Keratinocyte (primary cell): ENCODE data around the gene ITGB5. TPM values are rescaled to one million over a fixed set of nuclear protein-coding genes. Genes with fewer than 3 reads are reported as not detected.

Experiments
- DNase-seq: peaks from one replicate; pipeline ENCODE4 v3.0.0-alpha.2; 2011; ENCODE audit warnings: low read depth, missing footprints, low spot score
- FAIRE-seq: peaks from 2 replicates; lab custom pipeline; 2011; peaks lifted over from hg19 to GRCh38; lab: Jason Lieb, UNC
- H2AFZ ChIP-seq: 2 replicates; pipeline ENCODE4 v1.6.0; 2012; ENCODE audit warnings: low read length, control low read depth, inconsistent platforms; ENCODE audit not compliant: control insufficient read depth
- H3K27ac ChIP-seq: 2 replicates; pipeline ENCODE4 v1.5.1; 2011; ENCODE audit warnings: low read length; ENCODE audit not compliant: control insufficient read depth, insufficient read depth
- H3K27me3 ChIP-seq: 3 replicates; pipeline ENCODE4 v1.6.0; 2011; ENCODE audit warnings: low read length; ENCODE audit not compliant: control insufficient read depth, insufficient read depth; ENCODE audit errors: extremely low read depth
- H3K36me3 ChIP-seq, 2 experiments: 2 replicates in 1 of 2; 3 replicates in 1 of 2; pipeline ENCODE4 v1.5.1; 2011; ENCODE audit warnings: low read length in 2 of 2, mild to moderate bottlenecking in 1 of 2; ENCODE audit not compliant: control insufficient read depth in 2 of 2, insufficient read depth in 2 of 2; ENCODE audit errors: extremely low read depth in 1 of 2
- H3K4me1 ChIP-seq: 3 replicates; pipeline ENCODE4 v1.5.1; 2011; ENCODE audit warnings: low read length; ENCODE audit not compliant: control insufficient read depth, insufficient read depth; ENCODE audit errors: extremely low read depth
- H3K4me2 ChIP-seq: 3 replicates; pipeline ENCODE4 v1.6.0; 2011; ENCODE audit warnings: low read depth, low read length; ENCODE audit not compliant: control insufficient read depth, insufficient read depth; ENCODE audit errors: extremely low read depth
- H3K4me3 ChIP-seq, 3 experiments: fragments of 200-600 bp in 1 of 3; sonication (generic) in 1 of 3; 2 replicates in 2 of 3; 3 replicates in 1 of 3; pipeline ENCODE4 v1.5.1; 2011 to 2016; ENCODE audit warnings: low read length in 3 of 3, mild to moderate bottlenecking in 3 of 3, control low read depth in 2 of 3, inconsistent platforms in 1 of 3, low read depth in 1 of 3, mixed read lengths in 1 of 3, mixed run types in 1 of 3, moderate library complexity in 1 of 3; ENCODE audit not compliant: control insufficient read depth in 2 of 3, insufficient read depth in 2 of 3; ENCODE audit errors: extremely low read depth in 1 of 3
- H3K79me2 ChIP-seq: 2 replicates; pipeline ENCODE4 v1.6.0; 2012; ENCODE audit warnings: low read length; ENCODE audit not compliant: control insufficient read depth, insufficient read depth
- H3K9ac ChIP-seq: 3 replicates; pipeline ENCODE4 v1.6.0; 2011; ENCODE audit warnings: low read length; ENCODE audit not compliant: control insufficient read depth, insufficient read depth; ENCODE audit errors: extremely low read depth
- H3K9me1 ChIP-seq: 3 replicates; pipeline ENCODE4 v1.6.0; 2011; ENCODE audit warnings: low read length; ENCODE audit not compliant: control insufficient read depth, insufficient read depth; ENCODE audit errors: extremely low read depth
- H3K9me3 ChIP-seq: 2 replicates; pipeline ENCODE4 v1.5.1; 2012; ENCODE audit warnings: low read depth, low read length; ENCODE audit not compliant: control insufficient read depth
- H4K20me1 ChIP-seq: 3 replicates; pipeline ENCODE4 v1.6.0; 2011; ENCODE audit warnings: low read length; ENCODE audit not compliant: control insufficient read depth, insufficient read depth; ENCODE audit errors: extremely low read depth
- EZH2 ChIP-seq: IDR thresholded peaks from one replicate; pipeline ENCODE4 v1.6.1; 2012; ENCODE audit warnings: inconsistent platforms, mild to moderate bottlenecking, low read length, moderate library complexity
- dilution Hi-C: fragments of 300-500 bp; cut with MboI; formaldehyde crosslinking; loops from one replicate; pipeline ENCODE4 v1.7.0; 2020; ENCODE audit warnings: low sequenced_read_pairs; ENCODE audit not compliant: extremely low pct_ligation_motif_present
- polyA plus RNA-seq, 5 experiments: library from polyadenylated mRNA; depleted of rRNA in 3 of 5; stranded (reverse) in 3 of 5; stranded (forward) in 1 of 5; unstranded in 1 of 5; fragments of >200 nt; gene quantifications; 1 replicate in 1 of 5; 2 replicates in 3 of 5; 3 replicates in 1 of 5; pipeline versions ENCODE4 v1.2.1 to v1.2.3, GENCODE V29; 2011 to 2012; ENCODE audit warnings: missing spikeins in 2 of 5, low read depth in 1 of 5, low replicate concordance in 1 of 5
- TF ChIP-seq, protein P1 (sequence below), 3 experiments: IDR thresholded peaks in 1 of 3; conservative IDR thresholded peaks in 1 of 3; optimal IDR thresholded peaks in 1 of 3; 2 replicates in 2 of 3; 3 replicates in 1 of 3; pipeline versions ENCODE3 to v1.5.1; 2011; ENCODE audit warnings: low read length in 3 of 3, mild to moderate bottlenecking in 3 of 3, moderate library complexity in 2 of 3, control low read depth in 1 of 3, inconsistent platforms in 1 of 3; ENCODE audit not compliant: insufficient read depth in 2 of 3; ENCODE audit errors: extremely low read depth in 1 of 3

ITGB5 gene
- polyA plus RNA-seq, 1 donor (not counting 4 experiments of a cell fraction or from before 2014, with no cell fraction given), result 136 TPM

DNA sequence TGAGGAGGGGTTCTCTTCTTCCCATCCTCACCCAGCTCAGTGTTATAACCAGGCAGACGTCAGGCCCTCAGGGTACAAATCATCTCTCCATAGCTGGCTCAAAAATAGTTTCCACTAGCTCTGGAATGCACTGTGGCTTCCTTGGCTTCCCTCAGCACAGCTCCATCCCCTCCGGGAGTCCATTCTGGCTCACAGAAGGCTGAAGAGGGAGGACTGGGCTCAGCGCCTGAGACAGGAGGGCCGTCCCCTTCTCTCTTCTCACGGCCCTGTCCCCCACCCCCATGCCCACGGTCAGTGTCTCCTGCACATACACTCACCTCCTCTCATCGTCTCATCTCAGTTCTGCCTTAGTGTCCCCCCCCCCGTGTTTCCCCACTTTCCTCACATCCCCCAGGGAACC lies 106.8 kb downstream of the ITGB5 start:
- H3K27me3 ChIP-seq, result no peaks in the 10 kb centered on the region
- H3K9me3 ChIP-seq, result no peaks in the 10 kb centered on the region
- peak overlapping the region; percentile 16 for H3K27ac ChIP-seq
- peak overlapping the region; percentile 35 for H3K4me2 ChIP-seq
- H4K20me1 ChIP-seq, result peaks cover 2% of the 10 kb centered on the region
- H3K4me3 ChIP-seq, result peak overlapping the region in 1 of 3 experiments; percentile 3
- peaks cover 12 to 21% of the 10 kb centered on the region in 2 experiments for H3K36me3 ChIP-seq
- dilution Hi-C loops, result no loop called here
- peaks cover 25% of the 10 kb centered on the region for H3K4me1 ChIP-seq
- DNase-seq (no peak), FAIRE-seq (peak; percentile 91)
- peak overlapping the region; percentile 16 for H2AFZ ChIP-seq
- TF ChIP-seq EZH2, result no peak
- TF ChIP-seq, protein P1, sequence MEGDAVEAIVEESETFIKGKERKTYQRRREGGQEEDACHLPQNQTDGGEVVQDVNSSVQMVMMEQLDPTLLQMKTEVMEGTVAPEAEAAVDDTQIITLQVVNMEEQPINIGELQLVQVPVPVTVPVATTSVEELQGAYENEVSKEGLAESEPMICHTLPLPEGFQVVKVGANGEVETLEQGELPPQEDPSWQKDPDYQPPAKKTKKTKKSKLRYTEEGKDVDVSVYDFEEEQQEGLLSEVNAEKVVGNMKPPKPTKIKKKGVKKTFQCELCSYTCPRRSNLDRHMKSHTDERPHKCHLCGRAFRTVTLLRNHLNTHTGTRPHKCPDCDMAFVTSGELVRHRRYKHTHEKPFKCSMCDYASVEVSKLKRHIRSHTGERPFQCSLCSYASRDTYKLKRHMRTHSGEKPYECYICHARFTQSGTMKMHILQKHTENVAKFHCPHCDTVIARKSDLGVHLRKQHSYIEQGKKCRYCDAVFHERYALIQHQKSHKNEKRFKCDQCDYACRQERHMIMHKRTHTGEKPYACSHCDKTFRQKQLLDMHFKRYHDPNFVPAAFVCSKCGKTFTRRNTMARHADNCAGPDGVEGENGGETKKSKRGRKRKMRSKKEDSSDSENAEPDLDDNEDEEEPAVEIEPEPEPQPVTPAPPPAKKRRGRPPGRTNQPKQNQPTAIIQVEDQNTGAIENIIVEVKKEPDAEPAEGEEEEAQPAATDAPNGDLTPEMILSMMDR (optimal IDR thresholded peaks at IDR 0.05 in 1 of 3, IDR thresholded peaks at IDR 0.05 in 1 of 3, conservative IDR thresholded peaks at IDR 0.05 in 1 of 3; ENCODE audit: extremely low read depth in 1 of 3, insufficient read depth in 2 of 3, low read length in 3 of 3), result no peak
- no peaks in the 10 kb centered on the region for H3K79me2 ChIP-seq
- H3K9ac ChIP-seq, result no peak overlapping the region
- peaks cover 4% of the 10 kb centered on the region for H3K9me1 ChIP-seq

- peaks cover 29% of the 10 kb centered on the region for H3K4me1 ChIP-seq
- TF ChIP-seq, protein P1 (optimal IDR thresholded peaks at IDR 0.05 in 1 of 3, IDR thresholded peaks at IDR 0.05 in 1 of 3, conservative IDR thresholded peaks at IDR 0.05 in 1 of 3; ENCODE audit: extremely low read depth in 1 of 3, insufficient read depth in 2 of 3, low read length in 3 of 3), result no peak
- TF ChIP-seq EZH2, result no peak
- no peaks in the 10 kb centered on the region for H3K9me3 ChIP-seq
- H3K27ac ChIP-seq, result no peak overlapping the region
- H4K20me1 ChIP-seq, result peaks cover 2% of the 10 kb centered on the region
- no peak overlapping the region for H3K9ac ChIP-seq
- FAIRE-seq, result no peak
- no peak overlapping the region for H3K4me2 ChIP-seq
- H3K9me1 ChIP-seq, result peaks cover 4% of the 10 kb centered on the region
- peaks cover 13 to 23% of the 10 kb centered on the region in 2 experiments for H3K36me3 ChIP-seq
- no peaks in the 10 kb centered on the region for H3K27me3 ChIP-seq
- no peak overlapping the region for H2AFZ ChIP-seq
- dilution Hi-C loops, result no loop called here
- no peaks in the 10 kb centered on the region for H3K79me2 ChIP-seq
- DNase-seq, result no peak
- no peak overlapping the region for H3K4me3 ChIP-seq
These were observed 107.4 kb downstream of the ITGB5 start for GRCh38 chr3:124779751-124780191.
